ENCODE measurements around the gene PRELID2.

Gene PRELID2

GRCh38 chr5:145778144-145778900 lies 56.8 kb downstream of the PRELID2 start:
- no peak for TF ChIP-seq EZH2 (IDR thresholded peaks at IDR 0.05)
- no peak for TF ChIP-seq FOXP2 (optimal IDR thresholded peaks at IDR 0.05; ENCODE audit: control extremely low read depth, extremely low read length, insufficient read depth)
- TF ChIP-seq POLR2AphosphoS5 (IDR thresholded peaks at IDR 0.05; ENCODE audit: borderline replicate concordance, low read depth, low read length), result no peak
- Histone ChIP-seq H3K36me3 (ENCODE audit: insufficient read depth, low read length) (no peaks in the 10 kb centered on the region), H3K4me3 (no peak overlapping the region), H3K27ac (no peak overlapping the region), H3K9me3 (ENCODE audit: low read depth, low read length) (no peaks in the 10 kb centered on the region), H3K9ac (ENCODE audit: insufficient read length) (no peak overlapping the region)
- no peak for DNase-seq (ENCODE audit: low read depth, low spot score)

- Histone ChIP-seq H3K36me3 (ENCODE audit: insufficient read depth, low read length) (no peaks in the 10 kb centered on the region), H3K9me3 (ENCODE audit: low read depth, low read length) (no peaks in the 10 kb centered on the region), H3K9ac (ENCODE audit: insufficient read length) (no peak overlapping the region), H3K4me3 (no peak overlapping the region), H3K27ac (no peak overlapping the region)
- no peak for DNase-seq (ENCODE audit: low read depth, low spot score)
- TF ChIP-seq EZH2 (IDR thresholded peaks at IDR 0.05) (no peak), POLR2AphosphoS5 (IDR thresholded peaks at IDR 0.05; ENCODE audit: borderline replicate concordance, low read depth, low read length) (no peak), FOXP2 (optimal IDR thresholded peaks at IDR 0.05; ENCODE audit: control extremely low read depth, extremely low read length, insufficient read depth) (no peak)
Measured at GRCh38 chr5:145777445-145778063, 57.6 kb downstream of the PRELID2 start.

GRCh38 chr5:145776886-145777285 lies 58.3 kb downstream of the PRELID2 start:
- no peak for TF ChIP-seq EZH2 (IDR thresholded peaks at IDR 0.05)
- TF ChIP-seq POLR2AphosphoS5 (IDR thresholded peaks at IDR 0.05; ENCODE audit: borderline replicate concordance, low read depth, low read length), result no peak
- no peak for TF ChIP-seq FOXP2 (optimal IDR thresholded peaks at IDR 0.05; ENCODE audit: control extremely low read depth, extremely low read length, insufficient read depth)
- DNase-seq (ENCODE audit: low read depth, low spot score), result no peak
- Histone ChIP-seq H3K9me3 (ENCODE audit: low read depth, low read length) (no peaks in the 10 kb centered on the region), H3K27ac (no peak overlapping the region), H3K4me3 (no peak overlapping the region), H3K36me3 (ENCODE audit: insufficient read depth, low read length) (no peaks in the 10 kb centered on the region), H3K9ac (ENCODE audit: insufficient read length) (no peak overlapping the region)

- H3K27ac ChIP-seq, result no peak overlapping the region
- no peak for TF ChIP-seq FOXP2 (optimal IDR thresholded peaks at IDR 0.05; ENCODE audit: control extremely low read depth, extremely low read length, insufficient read depth)
- no peak for TF ChIP-seq EZH2 (IDR thresholded peaks at IDR 0.05)
- no peak for TF ChIP-seq POLR2AphosphoS5 (IDR thresholded peaks at IDR 0.05; ENCODE audit: borderline replicate concordance, low read depth, low read length)
Measured at GRCh38 chr5:145775893-145776444, 59.2 kb downstream of the PRELID2 start.

GRCh38 chr5:145775411-145775810 lies 59.7 kb downstream of the PRELID2 start:
- DNase-seq (ENCODE audit: low read depth, low spot score), result no peak
- Histone ChIP-seq H3K4me3 (no peak overlapping the region), H3K9me3 (ENCODE audit: low read depth, low read length) (no peaks in the 10 kb centered on the region), H3K27ac (no peak overlapping the region), H3K36me3 (ENCODE audit: insufficient read depth, low read length) (no peaks in the 10 kb centered on the region), H3K9ac (ENCODE audit: insufficient read length) (no peak overlapping the region)
- no peak for TF ChIP-seq FOXP2 (optimal IDR thresholded peaks at IDR 0.05; ENCODE audit: control extremely low read depth, extremely low read length, insufficient read depth)
- TF ChIP-seq EZH2 (IDR thresholded peaks at IDR 0.05), result no peak

More at GRCh38 chr5:145775893-145776444, 59.2 kb downstream of the PRELID2 start:
- no peak for DNase-seq (ENCODE audit: low read depth, low spot score)
- Histone ChIP-seq H3K36me3 (ENCODE audit: insufficient read depth, low read length) (no peaks in the 10 kb centered on the region), H3K9ac (ENCODE audit: insufficient read length) (no peak overlapping the region), H3K9me3 (ENCODE audit: low read depth, low read length) (no peaks in the 10 kb centered on the region), H3K4me3 (no peak overlapping the region)

GRCh38 chr5:145774442-145774841 lies 60.7 kb downstream of the PRELID2 start:
- no peak for DNase-seq (ENCODE audit: low read depth, low spot score)
- Histone ChIP-seq H3K4me3 (no peak overlapping the region), H3K9me3 (ENCODE audit: low read depth, low read length) (no peaks in the 10 kb centered on the region), H3K36me3 (ENCODE audit: insufficient read depth, low read length) (no peaks in the 10 kb centered on the region), H3K9ac (ENCODE audit: insufficient read length) (no peak overlapping the region), H3K27ac (no peak overlapping the region)
- TF ChIP-seq EZH2 (IDR thresholded peaks at IDR 0.05), result no peak
- TF ChIP-seq POLR2AphosphoS5 (IDR thresholded peaks at IDR 0.05; ENCODE audit: borderline replicate concordance, low read depth, low read length), result no peak
- TF ChIP-seq FOXP2 (optimal IDR thresholded peaks at IDR 0.05; ENCODE audit: control extremely low read depth, extremely low read length, insufficient read depth), result no peak

GRCh38 chr5:145772466-145772865 lies 62.7 kb downstream of the PRELID2 start:
- no peaks in the 10 kb centered on the region for H3K9me3 ChIP-seq (ENCODE audit: low read depth, low read length)
- no peak overlapping the region for H3K9ac ChIP-seq (ENCODE audit: insufficient read length)
- H3K4me3 ChIP-seq, result no peak overlapping the region
- TF ChIP-seq EZH2 (IDR thresholded peaks at IDR 0.05), result no peak
- no peak for TF ChIP-seq POLR2AphosphoS5 (IDR thresholded peaks at IDR 0.05; ENCODE audit: borderline replicate concordance, low read depth, low read length)
- TF ChIP-seq FOXP2 (optimal IDR thresholded peaks at IDR 0.05; ENCODE audit: control extremely low read depth, extremely low read length, insufficient read depth), result no peak
- DNase-seq (ENCODE audit: low read depth, low spot score), result no peak
- H3K36me3 ChIP-seq (ENCODE audit: insufficient read depth, low read length), result no peaks in the 10 kb centered on the region
- no peak overlapping the region for H3K27ac ChIP-seq

GRCh38 chr5:145768863-145769262 lies 66.3 kb downstream of the PRELID2 start:
- Histone ChIP-seq H3K36me3 (ENCODE audit: insufficient read depth, low read length) (no peaks in the 10 kb centered on the region), H3K27ac (no peak overlapping the region)
- DNase-seq (ENCODE audit: low read depth, low spot score), result no peak

More at GRCh38 chr5:145768863-145769262, 66.3 kb downstream of the PRELID2 start:
- Histone ChIP-seq H3K9me3 (ENCODE audit: low read depth, low read length) (no peaks in the 10 kb centered on the region), H3K9ac (ENCODE audit: insufficient read length) (no peak overlapping the region), H3K4me3 (no peak overlapping the region)
- TF ChIP-seq FOXP2 (optimal IDR thresholded peaks at IDR 0.05; ENCODE audit: control extremely low read depth, extremely low read length, insufficient read depth), result no peak
- no peak for TF ChIP-seq EZH2 (IDR thresholded peaks at IDR 0.05)
- TF ChIP-seq POLR2AphosphoS5 (IDR thresholded peaks at IDR 0.05; ENCODE audit: borderline replicate concordance, low read depth, low read length), result no peak

Data from SK-N-MC (cell line).